Adrenal gland (tissue), 12 donors: ENCODE results near the gene SERTAD1. TPM values are rescaled to one million over a fixed set of nuclear protein-coding genes. Genes with fewer than 3 reads are reported as not detected.

Experiments
- DNase-seq, 7 donors: peaks; one replicate each; pipeline ENCODE4 v3.0.0-alpha.2; 2019 to 2020
- H3K27ac ChIP-seq, 5 donors: fragments of 200-600 bp; sonication (generic) in 4 of 5; 1 replicate in 3 of 5; 2 replicates in 2 of 5; pipeline versions ENCODE4 v1.5.1 to v1.8.0; 2016 to 2020; ENCODE audit warnings: mild to moderate bottlenecking in 1 of 5
- H3K27me3 ChIP-seq: fragments of 200-600 bp; 2 replicates; pipeline ENCODE4 v1.8.0; 2021
- H3K36me3 ChIP-seq, 2 donors: fragments of 200-600 bp; replicated peaks in 1 of 2; 1 replicate in 1 of 2; 2 replicates in 1 of 2; pipeline versions ENCODE4 v1.5.1 to v1.8.0; 2018 to 2022
- H3K4me1 ChIP-seq, 2 donors: fragments of 200-600 bp; replicated peaks in 1 of 2; 1 replicate in 1 of 2; 2 replicates in 1 of 2; pipeline versions ENCODE4 v1.5.1 to v1.8.0; 2018 to 2021
- H3K4me3 ChIP-seq, 4 donors: fragments of 200-600 bp; sonication (generic) in 3 of 4; one replicate each; pipeline ENCODE4 v1.5.1; 2016 to 2018
- H3K9me3 ChIP-seq, 3 donors: fragments of 200-600 bp; sonication (generic) in 1 of 3; replicated peaks in 1 of 3; 1 replicate in 2 of 3; 2 replicates in 1 of 3; pipeline versions ENCODE4 v1.5.1 to v1.8.0; 2016 to 2021
- POLR2A ChIP-seq, 2 donors: fragments of 450-650 bp; IDR thresholded peaks; one replicate each; pipeline ENCODE4 v1.6.1; 2017; ENCODE audit warnings: antibody characterized with exemption in 2 of 2, mild to moderate bottlenecking in 2 of 2, moderate library complexity in 1 of 2
- WGBS, 4 donors: extraction: QIAGEN DNeasy Blood & Tissue Kit in 2 of 4; methylation state at CpG; one replicate each; pipeline versions ENCODE4 v1.1.5 to v1.1.7; 2013 to 2017; 5-methylcytosine and 5-hydroxymethylcytosine counted together
- intact Hi-C, 2 donors: fragments of 100-400 bp; cut with DNase I; formaldehyde crosslinking; loops; one replicate each; pipeline versions ENCODE4 v1.14.1 to v1.15.0; 2022 to 2023
- polyA plus RNA-seq, 3 donors: library from polyadenylated mRNA; stranded (reverse); fragments of 200-250 nt in 2 of 3; fragments of 350-450 nt in 1 of 3; fragmentation: Illumina TruSeq in 1 of 3; extraction: RNeasy Lipid Tissue Mini Kit (QIAGEN cat#74804) in 1 of 3; gene quantifications; one replicate each; pipeline ENCODE4 v1.2.3, GENCODE V29; 2013 to 2014
- total RNA-seq, 9 donors: library from RNA; depleted of rRNA in 4 of 9; stranded (reverse); fragments of >200 nt in 4 of 9; fragments of 120-200 nt in 1 of 9; fragmentation: NEBNext Ultra II Directional in 1 of 9; extraction: Animal tissue kit (Norgen Biotek cat#: 25700) in 1 of 9; gene quantifications; one replicate each; pipeline versions ENCODE4 v1.1.0 to v1.2.4, GENCODE V29; 2013 to 2023
- TF ChIP-seq, protein P1 (sequence below), 6 experiments: fragments of 450-650 bp in 4 of 6; fragments of 200-600 bp in 2 of 6; sonication (generic) in 1 of 6; IDR thresholded peaks; 1 replicate in 5 of 6; 2 replicates in 1 of 6; pipeline versions ENCODE4 v1.5.1 to v1.8.0; 2016 to 2021; ENCODE audit warnings: antibody characterized with exemption in 6 of 6, mild to moderate bottlenecking in 2 of 6, moderate library complexity in 1 of 6
- donor health status: healthy with polysubstance abuse.
- donor health status: Bipolar disorder and iron deficiency.
- donor health status: DM: yes; HTN: yes; CAD: no.
- donor health status: DM: no; HTN: no; CAD: no.
- donor health status: DM: no; HTN: no; CAD: no.
- donor health status: DM: yes; HTN: yes; CAD: no.

Gene SERTAD1
- total and polyA plus RNA-seq, 12 donors: 1.7 to 20.8 (median 13.0) TPM

DNA sequence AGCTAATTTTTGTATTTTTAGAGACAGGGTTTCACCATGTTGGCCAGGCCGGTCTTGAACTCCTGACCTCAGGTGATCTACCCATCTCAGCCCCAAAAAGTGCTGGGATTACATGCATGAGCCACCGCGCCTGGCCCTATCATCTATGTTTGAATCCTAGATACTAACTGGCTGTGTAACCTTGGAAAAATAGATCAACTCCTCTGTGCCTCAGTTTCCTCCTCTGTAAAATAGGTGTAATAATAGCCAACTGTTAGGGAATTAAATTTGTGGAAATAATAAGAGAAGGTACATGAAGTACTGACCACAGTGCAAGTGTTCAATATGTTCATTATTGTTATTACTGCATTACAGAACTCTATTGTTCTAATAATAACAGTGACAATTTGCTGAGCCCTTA, 45.3 kb upstream of the SERTAD1 start:
- H3K27ac ChIP-seq: no peak overlapping the region
- peaks cover 10 to 12% of the 10 kb centered on the region in 2 donors for H3K4me1 ChIP-seq
- no peaks in the 10 kb centered on the region for H3K27me3 ChIP-seq
- H3K9me3 ChIP-seq: no peaks in the 10 kb centered on the region
- H3K4me3 ChIP-seq: no peak overlapping the region
- WGBS, 4 donors: 88 to 97% (median 95%) methylated on average over 3 of the region's 3 CpGs
- TF ChIP-seq POLR2A (IDR thresholded peaks at IDR 0.05): no peak
- TF ChIP-seq, protein P1, sequence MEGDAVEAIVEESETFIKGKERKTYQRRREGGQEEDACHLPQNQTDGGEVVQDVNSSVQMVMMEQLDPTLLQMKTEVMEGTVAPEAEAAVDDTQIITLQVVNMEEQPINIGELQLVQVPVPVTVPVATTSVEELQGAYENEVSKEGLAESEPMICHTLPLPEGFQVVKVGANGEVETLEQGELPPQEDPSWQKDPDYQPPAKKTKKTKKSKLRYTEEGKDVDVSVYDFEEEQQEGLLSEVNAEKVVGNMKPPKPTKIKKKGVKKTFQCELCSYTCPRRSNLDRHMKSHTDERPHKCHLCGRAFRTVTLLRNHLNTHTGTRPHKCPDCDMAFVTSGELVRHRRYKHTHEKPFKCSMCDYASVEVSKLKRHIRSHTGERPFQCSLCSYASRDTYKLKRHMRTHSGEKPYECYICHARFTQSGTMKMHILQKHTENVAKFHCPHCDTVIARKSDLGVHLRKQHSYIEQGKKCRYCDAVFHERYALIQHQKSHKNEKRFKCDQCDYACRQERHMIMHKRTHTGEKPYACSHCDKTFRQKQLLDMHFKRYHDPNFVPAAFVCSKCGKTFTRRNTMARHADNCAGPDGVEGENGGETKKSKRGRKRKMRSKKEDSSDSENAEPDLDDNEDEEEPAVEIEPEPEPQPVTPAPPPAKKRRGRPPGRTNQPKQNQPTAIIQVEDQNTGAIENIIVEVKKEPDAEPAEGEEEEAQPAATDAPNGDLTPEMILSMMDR (IDR thresholded peaks at IDR 0.05): no peak
- DNase-seq: no peak
- H3K36me3 ChIP-seq: no peaks in the 10 kb centered on the region
- intact Hi-C loops: no loop called here

DNA sequence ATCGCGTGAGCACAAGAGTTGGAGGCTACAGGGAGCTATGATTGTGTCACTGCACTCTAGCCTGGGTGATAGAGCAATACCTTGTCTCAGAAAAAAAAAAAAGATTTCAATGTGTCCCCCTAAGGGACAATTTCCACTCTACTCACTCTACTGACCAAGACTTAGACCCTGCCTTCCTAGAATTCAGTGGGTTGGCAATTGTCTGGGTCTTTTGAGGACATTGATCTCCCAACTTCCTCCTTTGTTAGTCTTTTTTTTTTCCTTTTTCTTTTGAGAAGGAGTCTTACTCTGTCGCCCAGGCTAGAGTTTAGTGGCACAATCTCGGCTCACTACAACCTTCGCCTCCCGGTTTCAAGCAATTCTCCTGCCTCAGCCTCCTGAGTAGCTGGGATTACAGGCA, 43.2 kb upstream of the SERTAD1 start:
- Histone ChIP-seq H3K9me3 (no peaks in the 10 kb centered on the region), H3K36me3 (no peaks in the 10 kb centered on the region), H3K4me1 (peaks cover 21 to 25% of the 10 kb centered on the region in 2 donors), H3K27ac (no peak overlapping the region), H3K4me3 (no peak overlapping the region), H3K27me3 (no peaks in the 10 kb centered on the region)
- 89 to 94% (median 90%) methylated on average over 6 of the region's 6 CpGs for WGBS, 4 donors
- DNase-seq: no peak
- intact Hi-C loops: loop anchor here in 1 of 2 donors (10.0 kb wide), 1 partner anchor 126 kb away; no protein-coding TSS in a partner anchor
- TF ChIP-seq, protein P1 (IDR thresholded peaks at IDR 0.05): no peak
- no peak for TF ChIP-seq POLR2A (IDR thresholded peaks at IDR 0.05)

DNA sequence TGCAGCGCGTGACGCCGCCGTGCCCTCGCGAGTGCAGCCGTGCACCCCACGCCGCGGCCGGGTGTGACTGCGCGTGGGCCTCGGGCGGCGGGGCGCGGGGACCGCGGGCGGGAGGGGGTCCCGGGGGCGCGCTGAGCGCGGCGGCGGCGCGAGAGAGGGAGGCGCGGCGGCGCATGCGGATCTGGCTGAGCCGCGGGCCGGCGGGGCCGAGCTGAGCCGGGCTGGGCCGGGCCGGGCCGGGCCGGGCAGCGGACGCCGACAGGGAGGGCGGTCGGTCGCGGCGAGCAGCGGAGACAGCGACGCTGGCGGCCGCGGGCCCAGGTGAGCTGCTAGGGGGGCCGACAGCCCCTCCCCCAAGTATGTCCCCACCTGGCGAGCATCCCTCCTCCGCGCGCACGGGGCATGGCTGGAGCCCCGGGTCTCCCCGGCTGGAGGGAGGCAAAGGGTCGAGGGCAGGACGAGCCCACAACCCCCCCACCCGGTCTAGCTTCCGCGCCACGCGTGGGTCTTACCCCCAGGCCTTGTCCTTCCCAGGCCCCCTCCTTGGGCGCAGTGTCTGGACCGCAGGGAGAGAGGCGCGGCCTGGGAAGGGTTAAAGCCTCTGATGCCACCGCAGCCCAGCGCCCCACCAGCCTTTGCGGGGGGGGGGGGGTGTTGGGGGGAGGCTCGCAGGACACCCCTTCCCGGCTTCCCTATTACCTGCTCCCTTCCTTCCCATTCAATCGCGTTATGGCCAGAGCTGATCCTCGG, 41.4 kb upstream of the SERTAD1 start, which contains the start of gene SPTBN4:
Gene SPTBN4, plus strand, starts transcription at position 17 of the 750 bp plus-strand sequence. CDS start 5,621 bp downstream, outside the sequence.
- TF ChIP-seq POLR2A (IDR thresholded peaks at IDR 0.05): no peak
- TF ChIP-seq, protein P1 (IDR thresholded peaks at IDR 0.05): no peak
- WGBS, 4 donors: 6 to 55% (median 23%) methylated on average over 5 to 84 of the region's 87 CpGs
- Histone ChIP-seq H3K4me1 (peaks cover 25 to 29% of the 10 kb centered on the region in 2 donors), H3K36me3 (no peaks in the 10 kb centered on the region), H3K27ac (peak within 1 kb of the TSS in 2 of 5 donors; percentile 66 to 92), H3K9me3 (no peaks in the 10 kb centered on the region), H3K4me3 (peak within 1 kb of the TSS in 2 of 4 donors; percentile 32 to 62), H3K27me3 (no peaks in the 10 kb centered on the region)
- intact Hi-C loops: loop anchor here in 1 of 2 donors (10.0 kb wide), 1 partner anchor 128 kb away; no protein-coding TSS in a partner anchor
- peak in 4 of 7 donors; percentile 12 to 50 (median 38) for DNase-seq

DNA sequence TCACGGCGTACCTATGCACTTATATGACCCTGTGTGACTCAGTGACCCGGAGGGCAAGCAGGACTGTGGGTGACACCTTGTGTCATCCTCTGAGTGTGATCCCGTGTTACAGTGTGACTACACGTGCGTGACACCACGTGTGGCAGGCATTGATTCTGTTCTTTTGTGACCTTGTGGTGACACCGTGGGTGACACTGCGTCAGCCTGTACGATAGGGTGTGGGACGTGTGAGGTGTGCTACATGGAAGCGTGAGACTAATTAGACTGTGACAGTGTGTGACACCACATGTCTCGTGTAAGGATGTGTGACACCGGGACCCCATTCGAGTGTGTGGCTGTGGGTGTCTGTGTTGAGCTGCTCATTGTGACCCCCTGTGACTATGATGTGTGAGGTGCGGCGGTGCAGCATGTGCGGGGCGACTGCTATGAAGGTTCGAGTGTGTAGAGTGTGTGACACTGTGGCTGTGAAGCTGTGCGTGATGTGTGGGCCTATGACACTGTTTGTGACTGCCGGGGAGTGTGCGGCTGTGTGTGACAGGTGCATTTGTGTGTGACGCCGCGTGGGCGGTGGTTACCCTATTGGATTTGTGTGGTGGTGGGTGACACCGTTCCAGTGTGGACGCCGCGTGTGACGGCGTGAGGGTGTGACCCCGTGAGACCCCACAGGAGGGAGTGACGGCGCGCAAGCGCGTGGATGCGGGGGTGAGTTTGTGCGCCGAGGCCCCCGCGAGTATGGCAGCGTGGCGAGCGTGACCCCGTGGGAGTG, 40.6 kb upstream of the SERTAD1 start:
- DNase-seq: peak in 6 of 7 donors; percentile 42 to 89 (median 60)
- Histone ChIP-seq H3K27ac (peak overlapping the region in 2 of 5 donors; percentile 66 to 92), H3K4me1 (peaks cover 25 to 29% of the 10 kb centered on the region in 2 donors), H3K4me3 (peak overlapping the region in 2 of 4 donors; percentile 22 to 62), H3K36me3 (no peaks in the 10 kb centered on the region), H3K9me3 (no peaks in the 10 kb centered on the region), H3K27me3 (no peaks in the 10 kb centered on the region)
- TF ChIP-seq, protein P1 (IDR thresholded peaks at IDR 0.05): no peak
- TF ChIP-seq POLR2A (IDR thresholded peaks at IDR 0.05): no peak
- 9 to 22% (median 15%) methylated on average over 14 to 48 of the region's 48 CpGs for WGBS, 4 donors
- intact Hi-C loops: loop anchor here in 1 of 2 donors (10.0 kb wide), 1 partner anchor 128 kb away; no protein-coding TSS in a partner anchor
